Caco-2 (cell line): Measurements from ENCODE around the gene OR5M11. TPM values are rescaled to one million over a fixed set of nuclear protein-coding genes. Genes with fewer than 3 reads are reported as not detected.

Source experiments
- BruUV-seq: library from RNA; stranded (reverse); fragments of 400-500 nt; replicated peaks from 2 replicates; lab custom pipeline; 2021; lab: Mats Ljungman, UMichigan
- CTCF ChIA-PET: fragments of 300-600 bp; sonication (Branson Sonifier 250); formaldehyde crosslinking; loops from one replicate; lab custom pipeline; 2022; ENCODE audit warnings: antibody characterized with exemption; lab: Charles Lee
- POLR2A ChIA-PET: fragments of 300-600 bp; sonication (Branson Sonifier 250); formaldehyde crosslinking; loops from one replicate; lab custom pipeline; 2022; ENCODE audit warnings: antibody characterized with exemption; lab: Charles Lee
- DNase-seq, 2 experiments: peaks; one replicate each; pipeline versions ENCODE4 v3.0.0 to v3.0.0-alpha.2; 2020 to 2022
- H3K27me3 ChIP-seq: replicated peaks from 2 replicates; pipeline ENCODE4 v1.6.0; 2011; ENCODE audit warnings: low read length; ENCODE audit not compliant: control insufficient read depth, insufficient read depth
- H3K36me3 ChIP-seq: 2 replicates; pipeline ENCODE4 v1.5.1; 2011; ENCODE audit warnings: low read length; ENCODE audit not compliant: control insufficient read depth, insufficient read depth
- H3K4me1 ChIP-seq: fragments of 250-450 bp; sonication (Bioruptor Pico); 2 replicates; pipeline ENCODE4 v1.5.1; 2020; ENCODE audit warnings: mild to moderate bottlenecking
- H3K4me3 ChIP-seq: 2 replicates; pipeline ENCODE4 v1.5.1; 2011; ENCODE audit warnings: low read depth, mild to moderate bottlenecking, control low read depth, low read length
- H3K9me3 ChIP-seq: fragments of 250-450 bp; sonication (Bioruptor Pico); 2 replicates; pipeline ENCODE4 v1.5.1; 2020; ENCODE audit warnings: mild to moderate bottlenecking, moderate library complexity
- H3K27ac Mint-ChIP-seq: one replicate; pipeline ENCODE4 v1.8.0; 2022; ENCODE audit warnings: mixed read lengths; ENCODE audit not compliant: unreplicated experiment
- H3K27me3 Mint-ChIP-seq: one replicate; pipeline ENCODE4 v1.8.0; 2022; ENCODE audit warnings: mixed read lengths; ENCODE audit not compliant: insufficient read depth, unreplicated experiment
- H3K36me3 Mint-ChIP-seq: one replicate; pipeline ENCODE4 v1.8.0; 2022; ENCODE audit warnings: mild to moderate bottlenecking, mixed read lengths; ENCODE audit not compliant: insufficient read depth, unreplicated experiment
- H3K4me1 Mint-ChIP-seq: one replicate; pipeline ENCODE4 v1.8.0; 2022; ENCODE audit warnings: low read depth, mixed read lengths; ENCODE audit not compliant: unreplicated experiment
- H3K4me3 Mint-ChIP-seq: one replicate; pipeline ENCODE4 v1.8.0; 2022; ENCODE audit warnings: mild to moderate bottlenecking, moderate library complexity, mixed read lengths; ENCODE audit not compliant: unreplicated experiment
- H3K9me3 Mint-ChIP-seq: one replicate; pipeline ENCODE4 v1.8.0; 2022; ENCODE audit warnings: mixed read lengths; ENCODE audit not compliant: unreplicated experiment
- intact Hi-C: fragments of 100-400 bp; cut with micrococcal nuclease; formaldehyde crosslinking; loops from one replicate; pipeline ENCODE4 v1.10.0; 2022; ENCODE audit not compliant: unreplicated experiment
- total RNA-seq: library from RNA; stranded (reverse); gene quantifications from 2 replicates; pipeline ENCODE4 v1.2.3, GENCODE V29; 2022
- TF ChIP-seq, protein P1 (sequence below), 2 experiments: fragments of 200-600 bp in 1 of 2; IDR thresholded peaks; 1 replicate in 1 of 2; 2 replicates in 1 of 2; pipeline versions ENCODE4 v1.5.1 to v1.8.0; 2011 to 2022; ENCODE audit warnings: antibody characterized with exemption in 1 of 2, control low read depth in 1 of 2, inconsistent platforms in 1 of 2, low read depth in 1 of 2, low read length in 1 of 2, mild to moderate bottlenecking in 1 of 2, moderate library complexity in 1 of 2; ENCODE audit not compliant: insufficient read depth in 1 of 2, severe bottlenecking in 1 of 2, unreplicated experiment in 1 of 2

The OR5M11 gene
- total RNA-seq, 1 experiment from 2014 or later, result not detected

DNA sequence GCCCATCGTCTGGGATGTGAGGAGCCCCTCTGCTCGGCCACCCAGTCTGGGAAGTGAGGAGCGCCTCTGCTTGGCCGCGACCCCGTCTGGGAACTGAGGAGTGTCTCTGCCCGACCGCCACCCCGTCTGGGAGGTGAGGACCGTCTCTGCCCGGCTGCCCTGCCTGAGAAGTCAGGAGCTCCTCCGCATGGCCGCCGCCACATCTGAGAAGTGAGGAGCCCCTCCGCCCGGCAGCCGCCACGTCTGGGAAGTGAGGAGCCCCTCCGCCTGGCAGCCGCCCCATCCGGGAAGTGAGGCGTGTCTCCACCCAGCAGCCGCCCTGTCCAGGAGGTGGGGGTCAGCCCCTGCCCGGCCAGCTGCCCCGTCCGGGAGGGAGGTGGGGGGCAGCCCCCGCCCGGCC, 46.0 kb downstream of the OR5M11 start:
- ChIA-PET POLR2A (no interaction called here), CTCF (no interaction called here)
- Mint-ChIP-seq H3K4me1 (no peaks in the 10 kb centered on the region), H3K27me3 (no peaks in the 10 kb centered on the region), H3K4me3 (no peak overlapping the region), H3K27ac (no peak overlapping the region), H3K36me3 (no peaks in the 10 kb centered on the region), H3K9me3 (no peaks in the 10 kb centered on the region)
- no TSS peak for BruUV-seq
- H3K9me3 ChIP-seq, result no peaks in the 10 kb centered on the region; the same call in 1 of the 2 replicates
- TF ChIP-seq, protein P1, sequence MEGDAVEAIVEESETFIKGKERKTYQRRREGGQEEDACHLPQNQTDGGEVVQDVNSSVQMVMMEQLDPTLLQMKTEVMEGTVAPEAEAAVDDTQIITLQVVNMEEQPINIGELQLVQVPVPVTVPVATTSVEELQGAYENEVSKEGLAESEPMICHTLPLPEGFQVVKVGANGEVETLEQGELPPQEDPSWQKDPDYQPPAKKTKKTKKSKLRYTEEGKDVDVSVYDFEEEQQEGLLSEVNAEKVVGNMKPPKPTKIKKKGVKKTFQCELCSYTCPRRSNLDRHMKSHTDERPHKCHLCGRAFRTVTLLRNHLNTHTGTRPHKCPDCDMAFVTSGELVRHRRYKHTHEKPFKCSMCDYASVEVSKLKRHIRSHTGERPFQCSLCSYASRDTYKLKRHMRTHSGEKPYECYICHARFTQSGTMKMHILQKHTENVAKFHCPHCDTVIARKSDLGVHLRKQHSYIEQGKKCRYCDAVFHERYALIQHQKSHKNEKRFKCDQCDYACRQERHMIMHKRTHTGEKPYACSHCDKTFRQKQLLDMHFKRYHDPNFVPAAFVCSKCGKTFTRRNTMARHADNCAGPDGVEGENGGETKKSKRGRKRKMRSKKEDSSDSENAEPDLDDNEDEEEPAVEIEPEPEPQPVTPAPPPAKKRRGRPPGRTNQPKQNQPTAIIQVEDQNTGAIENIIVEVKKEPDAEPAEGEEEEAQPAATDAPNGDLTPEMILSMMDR (IDR thresholded peaks at IDR 0.05; ENCODE audit: insufficient read depth in 1 of 2, low read depth in 1 of 2, low read length in 1 of 2, severe bottlenecking in 1 of 2, unreplicated experiment in 1 of 2), result no peak
- H3K27me3 ChIP-seq, result no peaks in the 10 kb centered on the region
- no peaks in the 10 kb centered on the region for H3K4me1 ChIP-seq
- intact Hi-C loops, result no loop called here
- H3K4me3 ChIP-seq, result no peak overlapping the region
- DNase-seq, result no peak
- H3K36me3 ChIP-seq, result no peaks in the 10 kb centered on the region

DNA sequence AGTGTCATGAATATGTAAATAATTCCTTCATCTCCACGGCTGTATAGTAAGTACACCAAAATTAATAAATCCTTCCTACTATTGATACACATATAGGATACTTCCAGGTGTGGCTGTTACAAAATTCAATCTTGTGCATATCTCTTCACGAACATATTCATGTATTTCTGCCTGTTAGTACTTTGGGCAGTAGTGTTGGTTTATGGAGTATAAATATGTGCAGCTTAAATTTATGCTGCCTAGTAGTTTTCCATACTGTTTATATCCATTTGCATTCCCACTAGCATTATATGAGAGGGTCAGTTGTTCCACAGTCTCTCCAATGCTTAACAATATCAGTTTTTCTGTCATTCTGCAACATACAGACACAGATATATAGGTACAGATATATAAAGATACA, 47.9 kb downstream of the OR5M11 start:
- Mint-ChIP-seq H3K4me3 (no peak overlapping the region), H3K9me3 (no peaks in the 10 kb centered on the region), H3K4me1 (no peaks in the 10 kb centered on the region), H3K27me3 (peaks cover 8% of the 10 kb centered on the region), H3K36me3 (no peaks in the 10 kb centered on the region), H3K27ac (no peak overlapping the region)
- no TSS peak for BruUV-seq
- intact Hi-C loops, result no loop called here
- no peak for DNase-seq
- H3K36me3 ChIP-seq, result no peaks in the 10 kb centered on the region
- TF ChIP-seq, protein P1 (IDR thresholded peaks at IDR 0.05; ENCODE audit: insufficient read depth in 1 of 2, low read depth in 1 of 2, low read length in 1 of 2, severe bottlenecking in 1 of 2, unreplicated experiment in 1 of 2), result no peak
- no peaks in the 10 kb centered on the region for H3K4me1 ChIP-seq
- H3K27me3 ChIP-seq, result no peaks in the 10 kb centered on the region
- CTCF ChIA-PET, result no interaction called here
- no peaks in the 10 kb centered on the region; the same call in 1 of the 2 replicates for H3K9me3 ChIP-seq
- no peak overlapping the region for H3K4me3 ChIP-seq
- POLR2A ChIA-PET, result no interaction called here

Other genes starting within 250 kb of the OR5M11 start
- gene OR8K3, start 228.1 kb downstream of the OR5M11 start, total RNA-seq, result not detected in 2 replicates
- not detected in 2 replicates for gene OR8K1, start 197.2 kb downstream of the OR5M11 start, total RNA-seq
- not detected in 2 replicates for gene OR8J1, start 189.0 kb downstream of the OR5M11 start, total RNA-seq
- gene OR8U1, start 167.6 kb downstream of the OR5M11 start, total RNA-seq, result not detected in 2 replicates
- not detected in 2 replicates for gene OR5AL1, start 130.6 kb downstream of the OR5M11 start, total RNA-seq
- not detected in 2 replicates for gene OR5M3, start 69.9 kb downstream of the OR5M11 start, total RNA-seq
- not detected in 2 replicates for gene OR5M8, start 51.9 kb downstream of the OR5M11 start, total RNA-seq
- gene OR5M10, start 34.5 kb upstream of the OR5M11 start, total RNA-seq, result not detected in 2 replicates
- gene OR5M1, start 71.6 kb upstream of the OR5M11 start, total RNA-seq, result not detected in 2 replicates
- gene OR5AP2, start 99.2 kb upstream of the OR5M11 start, total RNA-seq, result not detected in 2 replicates
- gene OR5AR1, start 120.4 kb upstream of the OR5M11 start, total RNA-seq, result not detected in 2 replicates
- not detected in 2 replicates for gene OR9G1, start 155.8 kb upstream of the OR5M11 start, total RNA-seq
- gene OR9G4, start 205.4 kb upstream of the OR5M11 start, total RNA-seq, result not detected in 2 replicates